Lower leg skin (tissue), 4 donors: ENCODE data around the gene SEC24C. TPM values are rescaled to one million over a fixed set of nuclear protein-coding genes. Genes with fewer than 3 reads are reported as not detected.
"Not testable (repeated sequence)": the region's sequence is repeated elsewhere in the genome, so short reads cannot be mapped to it uniquely, and the experiment has no call there.

Source experiments
- DNase-seq, 2 donors: peaks; one replicate each; pipeline ENCODE4 v3.0.0-alpha.2; 2019; ENCODE audit warnings: low spot score in 2 of 2
- H3K4me3 ChIP-seq: fragments of 200-600 bp; sonication (generic); 2 replicates; pipeline ENCODE4 v1.5.1; 2017; ENCODE audit warnings: mild to moderate bottlenecking, low read depth; ENCODE audit not compliant: poor library complexity, severe bottlenecking
- CTCF ChIP-seq, 3 donors: fragments of 450-650 bp; IDR thresholded peaks; one replicate each; pipeline ENCODE4 v1.5.1; 2016; ENCODE audit warnings: antibody characterized with exemption in 3 of 3, mild to moderate bottlenecking in 3 of 3, moderate library complexity in 2 of 3
- POLR2A ChIP-seq, 2 donors: fragments of 450-650 bp; IDR thresholded peaks; one replicate each; pipeline ENCODE4 v1.6.1; 2016 to 2017; ENCODE audit warnings: antibody characterized with exemption in 2 of 2, mild to moderate bottlenecking in 1 of 2, moderate library complexity in 1 of 2
- WGBS, 2 donors: methylation state at CpG; one replicate each; pipeline ENCODE4 v1.1.5; 2018; 5-methylcytosine and 5-hydroxymethylcytosine counted together
- intact Hi-C: fragments of 100-400 bp; cut with DNase I; formaldehyde crosslinking; loops from one replicate; pipeline ENCODE4 v1.15.0; 2023; ENCODE audit warnings: low total_unique reads
- total RNA-seq, 4 donors: library from RNA; depleted of rRNA; stranded (reverse); fragments of >200 nt; gene quantifications; one replicate each; pipeline ENCODE4 v1.1.0, GENCODE V29; 2016

SEC24C gene
- total RNA-seq, 4 donors from 2014 or later, result 45.5 to 60.3 (median 58.1) TPM

GRCh38 chr10:73790886-73791625, 46.9 kb downstream of the SEC24C start:
- TF ChIP-seq CTCF (IDR thresholded peaks at IDR 0.05) (no peak), POLR2A (IDR thresholded peaks at IDR 0.05) (no peak)
- intact Hi-C loops, result no loop called here
- DNase-seq, result no peak
- no peak overlapping the region for H3K4me3 ChIP-seq
- 89 to 94% methylated on average over 22 of the region's 22 CpGs for WGBS, 2 donors

- intact Hi-C loops, result no loop called here
- WGBS, 2 donors, result 88 to 92% methylated on average over 10 to 26 of the region's 26 CpGs
- DNase-seq, result no peak
- TF ChIP-seq POLR2A (IDR thresholded peaks at IDR 0.05) (no peak), CTCF (IDR thresholded peaks at IDR 0.05) (no peak)
- H3K4me3 ChIP-seq, result no peak overlapping the region
Observed at GRCh38 chr10:73791871-73792400, 47.8 kb downstream of the SEC24C start.

GRCh38 chr10:73793456-73793855, 49.3 kb downstream of the SEC24C start:
- DNase-seq, result no peak
- intact Hi-C loops, result no loop called here
- 84 to 93% methylated on average over 5 of the region's 5 CpGs for WGBS, 2 donors
- H3K4me3 ChIP-seq, result no peak overlapping the region
- TF ChIP-seq CTCF (IDR thresholded peaks at IDR 0.05) (no peak), POLR2A (IDR thresholded peaks at IDR 0.05) (no peak)

DNA sequence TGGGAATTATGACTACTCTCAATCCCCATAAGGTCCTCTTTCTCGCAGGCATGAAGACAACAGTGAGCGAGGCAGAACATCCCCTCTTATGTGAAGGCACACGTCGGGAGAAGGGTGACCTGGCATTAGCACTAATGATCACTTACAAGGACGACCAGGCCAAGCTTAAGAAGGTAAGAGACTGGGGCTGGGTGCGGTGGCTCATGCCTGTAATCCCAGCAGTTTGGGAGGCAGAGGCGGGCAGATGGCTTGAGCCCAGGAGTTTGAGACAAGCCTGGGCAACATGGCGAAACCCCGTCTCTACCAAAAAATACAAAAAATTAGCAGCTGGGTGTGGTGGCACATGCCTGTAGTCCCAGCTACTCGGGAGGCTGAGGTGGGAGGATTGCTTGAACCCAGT, 51.3 kb downstream of the SEC24C start:
- H3K4me3 ChIP-seq, intact Hi-C loops, DNase-seq: not testable (repeated sequence)
- WGBS, 2 donors, result 84 to 92% methylated on average over 10 of the region's 10 CpGs

GRCh38 chr10:73796035-73796434, 51.9 kb downstream of the SEC24C start:
- DNase-seq, intact Hi-C loops, H3K4me3 ChIP-seq: not testable (repeated sequence)
- 92 to 96% methylated on average over 8 of the region's 8 CpGs for WGBS, 2 donors

GRCh38 chr10:73796766-73797165, 52.6 kb downstream of the SEC24C start:
- 79 to 86% methylated on average over 5 of the region's 5 CpGs for WGBS, 2 donors
- no peak for DNase-seq
- TF ChIP-seq CTCF (IDR thresholded peaks at IDR 0.05) (no peak), POLR2A (IDR thresholded peaks at IDR 0.05) (no peak)
- H3K4me3 ChIP-seq, result no peak overlapping the region
- intact Hi-C loops, result no loop called here
